Measurements from ENCODE around the gene METTL27.
"Not testable (repeated sequence)": the region's sequence is repeated elsewhere in the genome, so short reads cannot be mapped to it uniquely, and the experiment has no call there.

METTL27 gene

GRCh38 chr7:73838642-73839041, 3.7 kb downstream of the METTL27 start:
- Histone ChIP-seq H3K9me3 (ENCODE audit: control insufficient read depth, insufficient read depth, low read depth, low read length) (no peaks in the 10 kb centered on the region), H3K27ac (ENCODE audit: extremely low read depth, low read depth, low read length) (no peak overlapping the region), H3K4me3 (ENCODE audit: low read depth, low read length) (no peak overlapping the region), H3K4me1 (ENCODE audit: control insufficient read depth, insufficient read depth, low read length) (peaks cover 6% of the 10 kb centered on the region; the same call in 1 of the 2 replicates), H3K36me3 (ENCODE audit: control insufficient read depth in 2 of 2, insufficient read depth in 1 of 2, low read length in 2 of 2) (no peaks in the 10 kb centered on the region)
- ChIA-PET CTCF (interaction anchor here (0.6 to 1.4 kb wide), 2 partner anchors 16 to 20 kb away, joined by 3 read pairs; no protein-coding TSS in a partner anchor), POLR2A (interaction anchor here (0.6 kb wide), 1 partner anchor 110 kb away, joined by 3 read pairs; no protein-coding TSS in a partner anchor)
- TF ChIP-seq TSHZ1 (tag by site-specific recombination; IDR thresholded peaks at IDR 0.05; ENCODE audit: borderline replicate concordance) (no peak), KLF16 (tag by site-specific recombination; IDR thresholded peaks at IDR 0.05) (no peak), PBX3 (CRISPR knock-in tag; IDR thresholded peaks at IDR 0.05) (no peak), ZNF350 (tag by site-specific recombination; IDR thresholded peaks at IDR 0.05) (no peak), IKZF3 (tag by site-specific recombination; IDR thresholded peaks at IDR 0.05) (no peak), WT1 (tag by site-specific recombination; IDR thresholded peaks at IDR 0.05) (no peak), KLF17 (tag by site-specific recombination; IDR thresholded peaks at IDR 0.05) (no peak), TRIM28 (IDR thresholded peaks at IDR 0.05; ENCODE audit: borderline replicate concordance, low read length) (no peak), ZFP37 (tag by site-specific recombination; IDR thresholded peaks at IDR 0.05) (no peak), ZNF341 (tag by site-specific recombination; IDR thresholded peaks at IDR 0.05; ENCODE audit: low read depth) (no peak), OSR2 (tag by site-specific recombination; IDR thresholded peaks at IDR 0.05) (no peak), ZEB2 (tag by site-specific recombination; IDR thresholded peaks at IDR 0.05) (no peak), MYNN (tag by site-specific recombination; IDR thresholded peaks at IDR 0.05; ENCODE audit: borderline replicate concordance) (no peak), PRDM10 (tag by site-specific recombination; IDR thresholded peaks at IDR 0.05) (no peak), YY1 (tag by site-specific recombination; IDR thresholded peaks at IDR 0.05) (no peak)

GRCh38 chr7:73837167-73837566, 5.1 kb downstream of the METTL27 start:
- ChIA-PET CTCF (interaction anchor here (0.6 kb wide), 2 partner anchors 192 to 317 kb away, joined by 3 read pairs; no protein-coding TSS in a partner anchor), POLR2A (interaction anchor here (0.6 to 1.0 kb wide), 2 partner anchors 13 to 116 kb away, joined by 3 read pairs; no protein-coding TSS in a partner anchor)
- not testable (repeated sequence) for H3K27ac ChIP-seq (ENCODE audit: extremely low read depth, low read depth, low read length)
- TF ChIP-seq ZNF623 (tag by site-specific recombination; IDR thresholded peaks at IDR 0.05) (peak; percentile 58), REST (tag by site-specific recombination; IDR thresholded peaks at IDR 0.05) (peak; percentile 34; the same call in 1 of the 2 replicates), ZNF394 (tag by site-specific recombination; IDR thresholded peaks at IDR 0.05; ENCODE audit: borderline replicate concordance) (peak; percentile 77; the same call in 1 of the 2 replicates), ZNF558 (tag by site-specific recombination; IDR thresholded peaks at IDR 0.05) (0 out of 2 replicates have a peak, but pooled peaks have one; percentile 26)

More at GRCh38 chr7:73837167-73837566, 5.1 kb downstream of the METTL27 start:
- H3K4me3 ChIP-seq (ENCODE audit: low read depth, low read length); H3K36me3 ChIP-seq (ENCODE audit: control insufficient read depth in 2 of 2, insufficient read depth in 1 of 2, low read length in 2 of 2); H3K4me1 ChIP-seq (ENCODE audit: control insufficient read depth, insufficient read depth, low read length); H3K9me3 ChIP-seq (ENCODE audit: control insufficient read depth, insufficient read depth, low read depth, low read length): not testable (repeated sequence)
